OCI-LY7 (cell line): ENCODE measurements around the gene CCDC127.

Source experiments
- EZH2phosphoT487 ChIP-seq: fragments of 200-600 bp; sonication (generic); IDR thresholded peaks from 2 replicates; pipeline ENCODE4 v1.6.1; 2018; ENCODE audit warnings: low read depth, borderline replicate concordance, mild to moderate bottlenecking, mixed run types, antibody characterized with exemption, low read length, moderate library complexity, mixed read lengths
- TF ChIP-seq, protein P1 (sequence below): fragments of 200-600 bp; sonication (generic); conservative IDR thresholded peaks from 2 replicates; pipeline ENCODE4 v1.5.1; 2014; ENCODE audit warnings: mild to moderate bottlenecking, antibody characterized with exemption, low read length, moderate library complexity, mixed read lengths

GRCh38 chr5:219991-220390 lies 2.0 kb upstream of the CCDC127 start:
- TF ChIP-seq, protein P1, sequence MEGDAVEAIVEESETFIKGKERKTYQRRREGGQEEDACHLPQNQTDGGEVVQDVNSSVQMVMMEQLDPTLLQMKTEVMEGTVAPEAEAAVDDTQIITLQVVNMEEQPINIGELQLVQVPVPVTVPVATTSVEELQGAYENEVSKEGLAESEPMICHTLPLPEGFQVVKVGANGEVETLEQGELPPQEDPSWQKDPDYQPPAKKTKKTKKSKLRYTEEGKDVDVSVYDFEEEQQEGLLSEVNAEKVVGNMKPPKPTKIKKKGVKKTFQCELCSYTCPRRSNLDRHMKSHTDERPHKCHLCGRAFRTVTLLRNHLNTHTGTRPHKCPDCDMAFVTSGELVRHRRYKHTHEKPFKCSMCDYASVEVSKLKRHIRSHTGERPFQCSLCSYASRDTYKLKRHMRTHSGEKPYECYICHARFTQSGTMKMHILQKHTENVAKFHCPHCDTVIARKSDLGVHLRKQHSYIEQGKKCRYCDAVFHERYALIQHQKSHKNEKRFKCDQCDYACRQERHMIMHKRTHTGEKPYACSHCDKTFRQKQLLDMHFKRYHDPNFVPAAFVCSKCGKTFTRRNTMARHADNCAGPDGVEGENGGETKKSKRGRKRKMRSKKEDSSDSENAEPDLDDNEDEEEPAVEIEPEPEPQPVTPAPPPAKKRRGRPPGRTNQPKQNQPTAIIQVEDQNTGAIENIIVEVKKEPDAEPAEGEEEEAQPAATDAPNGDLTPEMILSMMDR, result no peak
- TF ChIP-seq EZH2phosphoT487, result no peak
